Activated naive CD8-positive, alpha-beta T cell treated with anti-CD3 and anti-CD28 coated beads, Interleukin-2, amount 50 U/mL, for 16 hours (primary cell): ENCODE results near the gene AHCYL1.
A peak's percentile ranks its signal among the peaks of the same experiment; 100 is the strongest.
"Not testable (repeated sequence)": the region's sequence is repeated elsewhere in the genome, so short reads cannot be mapped to it uniquely, and the experiment has no call there.

Source experiments
- DNase-seq: peaks from one replicate; pipeline ENCODE4 v3.0.0-alpha.2; 2020; ENCODE audit warnings: low read depth, low spot score

Gene AHCYL1

GRCh38 chr1:109997204-109997866 is 12.8 kb downstream of the AHCYL1 start:
- DNase-seq: no peak

GRCh38 chr1:109997867-109998229 is 13.3 kb downstream of the AHCYL1 start:
- no peak for DNase-seq

GRCh38 chr1:110002695-110003094 is 18.1 kb downstream of the AHCYL1 start:
- DNase-seq: no peak

GRCh38 chr1:110003747-110004428 is 19.3 kb downstream of the AHCYL1 start:
- DNase-seq: no peak

GRCh38 chr1:110004583-110004982 is 20.0 kb downstream of the AHCYL1 start:
- DNase-seq: no peak

- no peak for DNase-seq
These were observed 21.4 kb downstream of the AHCYL1 start for GRCh38 chr1:110005971-110006370.

- no peak for DNase-seq
These were observed 22.0 kb downstream of the AHCYL1 start for GRCh38 chr1:110006516-110006915.

- no peak for DNase-seq
These were observed 22.7 kb downstream of the AHCYL1 start for GRCh38 chr1:110007046-110007830.

- no peak for DNase-seq
These were observed 24.5 kb downstream of the AHCYL1 start for GRCh38 chr1:110008971-110009565.

GRCh38 chr1:110011527-110012041 is 27.0 kb downstream of the AHCYL1 start:
- DNase-seq: no peak

- DNase-seq: no peak
These were observed 27.7 kb downstream of the AHCYL1 start for GRCh38 chr1:110012100-110012780.

GRCh38 chr1:110017792-110018191 is 33.2 kb downstream of the AHCYL1 start:
- DNase-seq: no peak

- DNase-seq: no peak
These were observed 33.8 kb downstream of the AHCYL1 start for GRCh38 chr1:110018396-110018795.

GRCh38 chr1:110019770-110020169 is 35.2 kb downstream of the AHCYL1 start:
- DNase-seq: no peak

- DNase-seq: no peak
These were observed 36.7 kb downstream of the AHCYL1 start for GRCh38 chr1:110021285-110021684.

- DNase-seq: no peak
These were observed 40.0 kb downstream of the AHCYL1 start for GRCh38 chr1:110024613-110025012.

GRCh38 chr1:110030687-110031086 is 46.1 kb downstream of the AHCYL1 start:
- DNase-seq: not testable (repeated sequence)

- no peak for DNase-seq
These were observed 47.8 kb downstream of the AHCYL1 start for GRCh38 chr1:110032327-110032726.

GRCh38 chr1:110033421-110033820 is 48.9 kb downstream of the AHCYL1 start:
- no peak for DNase-seq

GRCh38 chr1:110034040-110034450 is 49.5 kb downstream of the AHCYL1 start:
- no peak for DNase-seq

GRCh38 chr1:110034451-110035235 is 50.1 kb downstream of the AHCYL1 start, which contains the start of gene STRIP1:
TSS of gene STRIP1 (plus strand) at chr1:110034624. CDS start at chr1:110034638, 14 bp downstream.
- DNase-seq: peak; percentile 79
